IMR-90 (cell line): ENCODE data around the gene IQCC. TPM values are rescaled to one million over a fixed set of nuclear protein-coding genes. Genes with fewer than 3 reads are reported as not detected.
A peak's percentile ranks its signal among the peaks of the same experiment; 100 is the strongest.

Source experiments
- ATAC-seq: fragments of 200-7000 bp; cut with Tn5 transposase; 2 replicates; pipeline ENCODE4 v1.9.1; 2020; ENCODE audit warnings: low read depth, mild to moderate bottlenecking, moderate library complexity
- BruUV-seq: library from RNA; stranded (reverse); fragments of 400-500 nt; replicated peaks from 2 replicates; lab custom pipeline; 2021; lab: Mats Ljungman, UMichigan
- CTCF ChIA-PET: fragments of 300-600 bp; formaldehyde crosslinking; extraction: SDS; loops from one replicate; lab custom pipeline; 2021; ENCODE audit warnings: antibody characterized with exemption; lab: Yijun Ruan, JAX
- POLR2A ChIA-PET: fragments of 300-600 bp; sonication (Branson Sonifier 250); formaldehyde crosslinking; loops from one replicate; lab custom pipeline; 2022; ENCODE audit warnings: antibody characterized with exemption; ENCODE audit not compliant: unreplicated experiment; lab: Charles Lee
- DNase-seq: peaks from one replicate; pipeline ENCODE4 v3.0.0; 2013
- H2AFZ ChIP-seq: replicated peaks from 2 replicates; pipeline ENCODE3; 2013; ENCODE audit warnings: low read length, mild to moderate bottlenecking; ENCODE audit not compliant: poor library complexity
- H2AK5ac ChIP-seq: 2 replicates; pipeline ENCODE4 v1.6.1; 2013; ENCODE audit warnings: low read depth, low read length, inconsistent platforms
- H2AK9ac ChIP-seq: replicated peaks from 2 replicates; pipeline ENCODE3; 2013; ENCODE audit warnings: mild to moderate bottlenecking, low read depth, low read length, moderate library complexity; ENCODE audit not compliant: poor library complexity
- H2BK120ac ChIP-seq: 2 replicates; pipeline ENCODE4 v1.6.1; 2013; ENCODE audit warnings: low read depth, low read length, inconsistent platforms
- H2BK15ac ChIP-seq: 3 replicates; pipeline ENCODE4 v1.6.1; 2013; ENCODE audit warnings: low read depth, low read length, inconsistent platforms
- H2BK20ac ChIP-seq: 2 replicates; pipeline ENCODE4 v1.6.1; 2013; ENCODE audit warnings: low read depth, mild to moderate bottlenecking, inconsistent platforms, low read length, moderate library complexity
- H2BK5ac ChIP-seq: 2 replicates; pipeline ENCODE4 v1.6.1; 2013; ENCODE audit warnings: mild to moderate bottlenecking, low read depth, low read length, inconsistent platforms; ENCODE audit not compliant: poor library complexity, severe bottlenecking
- H3K14ac ChIP-seq: replicated peaks from 2 replicates; pipeline ENCODE4 v1.6.1; 2013; ENCODE audit warnings: low read depth, low read length, inconsistent platforms
- H3K18ac ChIP-seq: 2 replicates; pipeline ENCODE4 v1.6.1; 2013; ENCODE audit warnings: low read depth, low read length, control low read depth
- H3K23ac ChIP-seq: 2 replicates; pipeline ENCODE4 v1.6.1; 2013; ENCODE audit warnings: low read depth, low read length, inconsistent platforms
- H3K27ac ChIP-seq: 2 replicates; pipeline ENCODE4 v1.5.1; 2013; ENCODE audit warnings: mild to moderate bottlenecking, control low read depth, low read length; ENCODE audit not compliant: insufficient read depth
- H3K27me3 ChIP-seq: 2 replicates; pipeline ENCODE4 v1.6.1; 2013; ENCODE audit warnings: low read length; ENCODE audit not compliant: control insufficient read depth, insufficient read depth
- H3K36me3 ChIP-seq: 2 replicates; pipeline ENCODE4 v1.6.1; 2013; ENCODE audit warnings: low read length, mixed read lengths; ENCODE audit not compliant: control insufficient read depth, insufficient read depth
- H3K4ac ChIP-seq: 2 replicates; pipeline ENCODE4 v1.6.1; 2013; ENCODE audit warnings: low read depth, low read length, inconsistent platforms
- H3K4me1 ChIP-seq: 2 replicates; pipeline ENCODE4 v1.6.1; 2013; ENCODE audit warnings: low read length, mixed read lengths; ENCODE audit not compliant: control insufficient read depth, insufficient read depth
- H3K4me2 ChIP-seq: 2 replicates; pipeline ENCODE4 v1.6.1; 2013; ENCODE audit warnings: low read depth, mild to moderate bottlenecking, control low read depth, low read length, moderate library complexity
- H3K4me3 ChIP-seq: 2 replicates; pipeline ENCODE4 v1.5.1; 2013; ENCODE audit warnings: low read depth, mild to moderate bottlenecking, control low read depth, low read length, moderate library complexity; ENCODE audit not compliant: insufficient read depth
- H3K56ac ChIP-seq: 2 replicates; pipeline ENCODE4 v1.6.1; 2013; ENCODE audit warnings: low read length, inconsistent platforms; ENCODE audit not compliant: insufficient read depth; ENCODE audit errors: extremely low read depth
- H3K79me1 ChIP-seq, 2 experiments: 2 replicates each; pipeline ENCODE4 v1.6.1; 2013; ENCODE audit warnings: low read length in 2 of 2, inconsistent platforms in 1 of 2, low read depth in 1 of 2
- H3K9ac ChIP-seq: 2 replicates; pipeline ENCODE4 v1.6.1; 2013; ENCODE audit warnings: low read depth, low read length, control low read depth
- H3K9me1 ChIP-seq: 2 replicates; pipeline ENCODE4 v1.6.1; 2013; ENCODE audit warnings: low read length, inconsistent platforms; ENCODE audit not compliant: insufficient read depth
- H3K9me3 ChIP-seq: 2 replicates; pipeline ENCODE4 v1.6.1; 2013; ENCODE audit warnings: low read length; ENCODE audit not compliant: control insufficient read depth, insufficient read depth
- H4K20me1 ChIP-seq: 2 replicates; pipeline ENCODE4 v1.6.1; 2013; ENCODE audit warnings: low read length, inconsistent platforms; ENCODE audit not compliant: insufficient read depth
- H4K5ac ChIP-seq: 2 replicates; pipeline ENCODE4 v1.6.1; 2013; ENCODE audit warnings: mild to moderate bottlenecking, low read depth, low read length, control low read depth
- H4K8ac ChIP-seq, 2 experiments: 2 replicates each; pipeline ENCODE4 v1.6.1; 2013; ENCODE audit warnings: low read depth in 2 of 2, low read length in 2 of 2, control low read depth in 1 of 2, inconsistent platforms in 1 of 2
- H4K91ac ChIP-seq: 2 replicates; pipeline ENCODE4 v1.6.1; 2013; ENCODE audit warnings: low read depth, low read length, inconsistent platforms; ENCODE audit not compliant: insufficient read depth
- CEBPB ChIP-seq: IDR thresholded peaks from 2 replicates; pipeline ENCODE4 v1.6.1; 2012; ENCODE audit warnings: low read depth, low read length, improper control_type of control experiment
- CHD1 ChIP-seq: IDR thresholded peaks from 2 replicates; pipeline ENCODE4 v1.6.1; 2012; ENCODE audit warnings: low read depth, low read length, improper control_type of control experiment
- FOS ChIP-seq: fragments of 150-350 bp; IDR thresholded peaks from 2 replicates; pipeline ENCODE4 v1.6.1; 2016; ENCODE audit warnings: low read depth, low read length
- MAFK ChIP-seq: IDR thresholded peaks from 2 replicates; pipeline ENCODE4 v1.6.1; 2012; ENCODE audit warnings: low read depth, low read length, improper control_type of control experiment
- MAZ ChIP-seq: IDR thresholded peaks from 2 replicates; pipeline ENCODE4 v1.6.1; 2012; ENCODE audit warnings: low read depth, mild to moderate bottlenecking, low read length, improper control_type of control experiment, moderate library complexity, borderline replicate concordance
- POLR2A ChIP-seq: IDR thresholded peaks from 2 replicates; pipeline ENCODE4 v1.6.1; 2012; ENCODE audit warnings: mild to moderate bottlenecking, low read depth, low read length
- RCOR1 ChIP-seq: IDR thresholded peaks from 2 replicates; pipeline ENCODE4 v1.6.1; 2012; ENCODE audit warnings: mild to moderate bottlenecking, low read length, improper control_type of control experiment; ENCODE audit not compliant: insufficient replicate concordance
- RFX5 ChIP-seq: IDR thresholded peaks from 2 replicates; pipeline ENCODE4 v1.8.0; 2012; ENCODE audit warnings: low read depth, mild to moderate bottlenecking, low read length, moderate library complexity
- SMC3 ChIP-seq: fragments of 150-350 bp; IDR thresholded peaks from 2 replicates; pipeline ENCODE4 v1.6.1; 2016; ENCODE audit warnings: low read depth, mild to moderate bottlenecking, antibody characterized with exemption, low read length, moderate library complexity
- dilution Hi-C: fragments of 300-500 bp; cut with HindIII; formaldehyde crosslinking; loops from one replicate; pipeline ENCODE4 v1.14.3; 2018; ENCODE audit warnings: low sequenced_read_pairs; ENCODE audit not compliant: unreplicated experiment
- in situ Hi-C: fragments of 300-500 bp; cut with MboI; formaldehyde crosslinking; loops from 3 replicates; pipeline ENCODE4 v1.14.3; 2019; ENCODE audit warnings: low sequenced_read_pairs, inconsistent platforms, mixed read lengths
- intact Hi-C: fragments of 100-400 bp; cut with micrococcal nuclease; formaldehyde crosslinking; loops from 2 replicates; pipeline ENCODE4 v1.10.0; 2022
- polyA plus RNA-seq, 3 experiments: library from polyadenylated mRNA; depleted of rRNA; stranded (reverse); fragments of >200 nt; gene quantifications; 2 replicates each; pipeline ENCODE4 v1.2.3, GENCODE V29; 2012; ENCODE audit warnings: low replicate concordance in 1 of 3
- total RNA-seq: library from RNA; depleted of rRNA; stranded (reverse); fragments of >200 nt; gene quantifications from 2 replicates; pipeline ENCODE4 v1.2.3, GENCODE V29; 2012
- TF ChIP-seq, protein P1 (sequence below): fragments of 150-350 bp; IDR thresholded peaks from 2 replicates; pipeline ENCODE4 v1.6.1; 2017; ENCODE audit warnings: mild to moderate bottlenecking, antibody characterized with exemption, low read length, low read depth
- TF ChIP-seq, protein P2 (sequence below): conservative IDR thresholded peaks from 2 replicates; pipeline ENCODE4 v1.5.1; 2012; ENCODE audit warnings: mild to moderate bottlenecking, low read depth, low read length, improper control_type of control experiment

IQCC gene
- total and polyA plus RNA-seq, 2 of the 4 experiments (the other 2 are of a cell fraction): 1.6 to 2.2 TPM

DNA sequence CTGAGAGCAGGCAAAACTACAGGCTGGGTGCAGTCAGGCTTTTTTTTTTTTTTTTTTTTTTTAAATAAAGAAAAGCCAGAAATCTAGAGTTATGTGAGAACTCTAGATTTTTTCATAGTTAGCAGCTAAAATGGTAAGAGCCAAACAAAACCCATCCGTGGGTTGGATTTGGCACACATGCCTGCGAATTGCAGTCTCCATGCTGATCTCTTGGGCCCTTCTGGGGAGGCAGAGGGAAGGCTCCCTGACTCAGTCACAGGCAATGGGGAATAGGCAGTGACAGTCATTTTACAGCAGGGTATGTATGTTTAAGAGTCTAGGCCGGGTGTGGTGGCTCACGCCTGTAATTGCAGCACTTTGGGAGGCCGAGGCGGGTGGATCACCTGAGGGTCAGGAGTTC, 23.4 kb upstream of the IQCC start (continued):
- TF ChIP-seq FOS (no peak), MAZ (no peak), POLR2A (no peak)

DNA sequence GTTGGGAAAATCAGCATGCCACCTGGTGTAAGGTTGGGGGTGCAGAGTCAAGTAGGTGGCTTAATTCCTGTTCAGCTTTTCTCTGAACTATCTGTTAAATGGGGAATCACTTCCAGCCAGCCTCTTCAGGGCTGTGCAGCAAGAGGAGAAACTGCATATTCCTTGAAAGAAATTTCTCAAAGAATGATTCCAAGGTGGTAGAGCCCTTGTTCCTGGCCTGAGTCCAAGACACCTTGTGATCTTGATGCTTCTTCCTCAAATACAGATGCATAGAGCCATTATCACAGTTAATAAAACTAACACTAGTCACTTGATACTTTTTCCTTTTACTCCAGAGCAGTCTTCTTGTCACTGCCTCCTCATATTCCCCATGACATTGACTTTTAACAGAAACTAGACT, 20.8 kb upstream of the IQCC start:
- Histone ChIP-seq H3K4me2 (peak overlapping the region; percentile 62; the same call in 1 of the 2 replicates), H3K4me3 (no peak overlapping the region), H2BK120ac (no peak overlapping the region), H3K36me3 (peaks cover 60% of the 10 kb centered on the region), H3K27ac (no peak overlapping the region), H3K9ac (no peak overlapping the region), H4K91ac (no peak overlapping the region), H2AK5ac (no peak overlapping the region), H3K9me3 (no peaks in the 10 kb centered on the region), H3K56ac (no peak overlapping the region), H3K27me3 (no peaks in the 10 kb centered on the region), H4K8ac (no peak overlapping the region), H2BK5ac (no peak overlapping the region), H3K9me1 (peaks cover 10% of the 10 kb centered on the region; the same call in 1 of the 2 replicates), H3K14ac (no peak overlapping the region), H4K20me1 (peaks cover 47% of the 10 kb centered on the region), H3K4ac (no peak overlapping the region), H2BK20ac (no peak overlapping the region), H4K5ac (no peak overlapping the region), H3K18ac (no peak overlapping the region), H2AK9ac (no peak overlapping the region), H3K79me1 (peaks cover 28 to 74% of the 10 kb centered on the region in 2 experiments), H3K4me1 (peaks cover 21% of the 10 kb centered on the region), H2AFZ (no peak overlapping the region), H2BK15ac (no peak overlapping the region), H3K23ac (no peak overlapping the region)
- POLR2A ChIA-PET: no interaction called here
- ATAC-seq (no peak), DNase-seq (no peak)
- TF ChIP-seq CEBPB: no peak
- TF ChIP-seq RCOR1: no peak
- no peak for TF ChIP-seq RFX5
- TF ChIP-seq, protein P1, sequence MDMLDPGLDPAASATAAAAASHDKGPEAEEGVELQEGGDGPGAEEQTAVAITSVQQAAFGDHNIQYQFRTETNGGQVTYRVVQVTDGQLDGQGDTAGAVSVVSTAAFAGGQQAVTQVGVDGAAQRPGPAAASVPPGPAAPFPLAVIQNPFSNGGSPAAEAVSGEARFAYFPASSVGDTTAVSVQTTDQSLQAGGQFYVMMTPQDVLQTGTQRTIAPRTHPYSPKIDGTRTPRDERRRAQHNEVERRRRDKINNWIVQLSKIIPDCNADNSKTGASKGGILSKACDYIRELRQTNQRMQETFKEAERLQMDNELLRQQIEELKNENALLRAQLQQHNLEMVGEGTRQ: no peak
- no peak for TF ChIP-seq SMC3
- TF ChIP-seq, protein P2, sequence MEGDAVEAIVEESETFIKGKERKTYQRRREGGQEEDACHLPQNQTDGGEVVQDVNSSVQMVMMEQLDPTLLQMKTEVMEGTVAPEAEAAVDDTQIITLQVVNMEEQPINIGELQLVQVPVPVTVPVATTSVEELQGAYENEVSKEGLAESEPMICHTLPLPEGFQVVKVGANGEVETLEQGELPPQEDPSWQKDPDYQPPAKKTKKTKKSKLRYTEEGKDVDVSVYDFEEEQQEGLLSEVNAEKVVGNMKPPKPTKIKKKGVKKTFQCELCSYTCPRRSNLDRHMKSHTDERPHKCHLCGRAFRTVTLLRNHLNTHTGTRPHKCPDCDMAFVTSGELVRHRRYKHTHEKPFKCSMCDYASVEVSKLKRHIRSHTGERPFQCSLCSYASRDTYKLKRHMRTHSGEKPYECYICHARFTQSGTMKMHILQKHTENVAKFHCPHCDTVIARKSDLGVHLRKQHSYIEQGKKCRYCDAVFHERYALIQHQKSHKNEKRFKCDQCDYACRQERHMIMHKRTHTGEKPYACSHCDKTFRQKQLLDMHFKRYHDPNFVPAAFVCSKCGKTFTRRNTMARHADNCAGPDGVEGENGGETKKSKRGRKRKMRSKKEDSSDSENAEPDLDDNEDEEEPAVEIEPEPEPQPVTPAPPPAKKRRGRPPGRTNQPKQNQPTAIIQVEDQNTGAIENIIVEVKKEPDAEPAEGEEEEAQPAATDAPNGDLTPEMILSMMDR: no peak
- TF ChIP-seq MAZ: no peak
- no peak for TF ChIP-seq POLR2A
- no peak for TF ChIP-seq CHD1
- TF ChIP-seq MAFK: no peak
- in situ Hi-C loops (no loop called here), dilution Hi-C loops (no loop called here), intact Hi-C loops (no loop called here)
- CTCF ChIA-PET: no interaction called here
- BruUV-seq: no TSS peak
